Pons (tissue), 1 donor: ENCODE data around the gene RASSF9.
A peak's percentile ranks its signal among the peaks of the same experiment; 100 is the strongest.

Experiments
- DNase-seq: peaks from one replicate; pipeline ENCODE4 v3.0.0-alpha.2; 2016; ENCODE audit warnings: low spot score

The RASSF9 gene

GRCh38 chr12:85836197-85837090 is at the start of gene RASSF9:
RASSF9 (minus strand) TSS chr12:85836409; CDS start chr12:85836201, 208 bp downstream.
- peak; percentile 18 for DNase-seq

- DNase-seq, result no peak
Measured at GRCh38 chr12:85883763-85884162, 47.6 kb upstream of the RASSF9 start.

GRCh38 chr12:85877459-85877858 is 41.2 kb upstream of the RASSF9 start:
- DNase-seq, result no peak

DNA sequence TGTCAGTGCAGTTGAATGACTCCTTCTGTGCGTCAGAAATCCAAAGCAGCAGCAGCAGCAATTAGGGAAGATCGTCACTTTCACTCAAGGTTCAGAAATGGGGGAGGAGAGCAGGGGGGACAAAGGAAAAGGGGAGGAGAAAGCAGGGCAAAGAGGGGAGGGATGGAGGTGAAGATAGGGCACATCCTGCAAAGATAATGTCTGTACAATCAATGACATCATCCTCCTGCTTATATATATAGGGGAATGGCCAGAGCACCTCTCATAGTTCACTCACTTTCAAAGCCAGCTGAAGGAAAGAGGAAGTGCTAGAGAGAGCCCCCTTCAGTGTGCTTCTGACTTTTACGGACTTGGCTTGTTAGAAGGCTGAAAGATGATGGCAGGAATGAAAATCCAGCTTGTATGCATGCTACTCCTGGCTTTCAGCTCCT is 37.8 kb upstream of the RASSF9 start, which contains the start of gene NTS:
NTS (plus strand) TSS at position 265 of the 431 bp plus-strand sequence; CDS start at position 374, 109 bp downstream.
- DNase-seq, result no peak

GRCh38 chr12:85872497-85873091 is 36.4 kb upstream of the RASSF9 start:
- DNase-seq, result peak; percentile 72

DNA sequence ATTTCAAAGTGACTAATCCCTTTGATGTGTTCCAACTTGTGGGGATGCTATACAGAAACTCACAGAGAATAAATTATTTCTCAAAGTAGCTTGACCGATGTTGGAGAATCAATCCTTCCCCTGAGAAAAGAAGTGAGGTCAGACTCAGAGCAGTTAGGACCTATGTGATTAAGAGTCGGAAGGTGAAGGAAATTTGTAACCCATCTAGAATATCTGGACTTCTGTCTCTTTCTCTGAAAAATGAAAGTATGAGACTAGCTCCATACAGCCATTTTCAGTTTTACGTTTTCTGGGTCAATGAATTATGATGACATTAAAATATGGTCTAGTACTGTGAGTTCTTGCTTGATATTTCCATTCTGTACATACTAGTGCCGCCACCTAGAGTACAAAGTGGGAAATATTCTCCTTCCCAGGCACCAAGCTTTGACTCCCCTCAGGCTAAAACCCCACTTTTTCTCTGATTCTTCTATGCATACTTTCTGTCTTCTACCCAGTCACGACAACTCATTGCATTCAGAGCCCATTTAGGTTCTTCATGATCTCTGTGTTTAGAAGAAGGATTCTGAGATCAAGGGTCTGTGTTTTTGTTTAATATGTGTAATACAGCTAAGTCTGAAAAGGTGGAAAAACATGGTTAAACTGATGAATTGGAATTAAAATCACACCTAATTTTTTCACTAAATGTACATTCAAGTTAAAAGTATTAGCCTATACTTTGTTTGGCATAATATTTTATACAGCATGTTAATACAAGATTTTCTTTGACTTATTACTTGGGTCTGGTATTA is 31.0 kb upstream of the RASSF9 start:
- DNase-seq, result peak; percentile 71

- no peak for DNase-seq
Measured at GRCh38 chr12:85865890-85866289, 29.7 kb upstream of the RASSF9 start.

DNA sequence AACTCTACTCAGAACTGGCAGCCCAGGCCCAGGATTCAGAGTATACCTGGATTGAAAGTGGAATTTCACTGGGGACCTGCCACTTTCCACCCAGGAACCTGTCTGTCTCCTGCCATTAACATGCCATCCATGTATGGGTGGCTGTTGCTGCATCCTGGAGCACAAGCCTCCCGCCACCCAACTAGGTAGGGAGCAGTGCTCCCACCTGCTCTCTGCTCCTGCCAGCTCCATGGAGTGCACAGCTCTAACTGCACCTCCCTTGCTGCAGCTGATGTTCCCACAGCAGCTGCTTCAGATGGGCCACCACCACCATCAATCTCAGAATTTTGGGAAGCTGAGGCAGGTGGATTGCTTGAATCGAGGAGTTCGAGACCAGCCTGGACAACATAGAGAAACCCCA is 20.8 kb upstream of the RASSF9 start:
- DNase-seq, result no peak

DNA sequence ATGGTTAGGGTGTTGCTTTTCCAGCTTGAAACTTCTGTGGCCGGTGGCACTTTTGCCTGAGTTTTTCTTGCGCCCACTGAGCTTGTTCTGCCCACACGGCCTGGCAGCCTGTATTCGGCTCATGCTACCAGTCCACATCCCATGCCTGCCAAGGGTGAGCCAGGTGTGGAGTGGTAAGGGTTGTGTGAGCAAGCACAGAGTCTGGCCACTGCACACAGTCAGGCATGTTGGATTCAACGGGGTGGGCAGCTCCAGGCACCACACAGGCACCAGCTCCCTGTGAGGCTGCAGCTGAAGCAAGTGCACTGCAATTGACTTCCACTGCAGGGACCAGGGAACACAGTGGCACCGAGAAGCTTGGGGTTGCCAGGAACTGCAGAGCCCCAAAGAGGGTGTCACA is 19.1 kb upstream of the RASSF9 start:
- DNase-seq, result no peak

DNA sequence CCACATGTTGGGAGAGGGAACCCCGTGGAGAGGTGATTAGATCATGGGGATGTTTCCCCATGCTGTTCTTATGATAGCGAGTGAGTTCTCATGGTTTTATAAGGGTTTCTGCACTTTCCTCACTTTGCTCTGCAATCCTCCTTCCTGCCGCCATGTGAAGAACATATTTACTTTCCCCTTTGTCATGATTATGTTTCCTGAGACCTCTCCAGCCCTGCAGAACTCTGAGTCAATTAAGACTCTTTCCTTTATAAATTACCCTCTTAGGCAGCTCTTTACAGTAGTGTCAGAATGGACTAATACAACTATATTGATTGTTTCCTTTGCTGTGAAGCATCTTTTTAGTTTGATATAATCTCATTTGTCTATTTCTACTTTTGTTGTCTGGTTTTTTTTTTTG is 13.1 kb upstream of the RASSF9 start:
- no peak for DNase-seq

GRCh38 chr12:85843606-85844310 is 7.5 kb upstream of the RASSF9 start:
- no peak for DNase-seq

GRCh38 chr12:85835426-85836196 is 598 bp downstream of the RASSF9 start:
- peak; percentile 11 for DNase-seq

GRCh38 chr12:85834378-85834777 is 1.8 kb downstream of the RASSF9 start:
- DNase-seq, result no peak

DNA sequence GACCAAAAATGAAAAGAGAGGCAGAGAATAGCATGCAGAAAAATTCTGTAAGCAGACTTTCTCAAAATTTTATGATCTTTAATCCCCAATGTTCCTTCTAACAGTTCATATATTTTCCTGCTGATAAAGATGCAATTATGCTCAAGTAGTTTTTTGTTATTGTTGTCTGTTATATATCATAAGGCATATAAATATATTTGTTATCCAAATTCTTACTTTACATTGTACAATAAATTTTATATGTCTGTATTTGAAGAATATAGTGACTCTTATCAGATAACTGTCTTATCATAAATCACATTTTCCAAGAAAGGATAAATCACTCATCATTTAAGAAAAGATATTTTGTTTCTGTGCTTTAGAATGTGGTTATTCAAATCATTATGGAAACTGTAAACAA is 2.6 kb downstream of the RASSF9 start:
- no peak for DNase-seq

DNA sequence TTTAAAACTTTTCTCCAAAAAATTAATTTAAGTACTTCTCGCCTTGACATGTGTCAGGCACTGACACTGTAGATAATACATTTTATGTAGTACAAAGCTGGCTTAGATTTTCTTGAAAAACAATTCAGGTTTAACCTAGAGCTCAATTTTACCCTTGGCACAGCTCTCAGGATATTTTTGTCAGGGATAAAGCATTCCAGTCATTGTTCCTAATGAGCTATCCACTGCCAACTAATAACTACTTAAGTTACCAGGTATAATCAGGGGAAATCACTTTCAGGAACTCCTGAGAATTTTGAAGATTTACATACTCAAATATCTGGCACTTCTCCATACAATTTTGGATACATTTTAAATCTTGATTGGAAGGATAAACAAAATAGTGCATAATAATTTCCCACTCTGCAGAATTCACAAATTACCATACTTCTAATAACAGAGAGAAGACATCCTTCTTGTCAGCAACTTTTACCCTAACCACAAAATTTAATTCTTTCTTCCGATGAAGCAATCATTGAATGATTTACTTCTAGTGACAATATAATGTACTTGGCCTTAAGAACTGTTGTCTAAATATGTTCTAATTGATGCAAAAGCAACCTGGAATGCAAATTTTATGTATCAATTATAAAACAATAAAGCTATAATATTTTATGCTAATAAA is 4.8 kb downstream of the RASSF9 start:
- DNase-seq, result no peak

- no peak for DNase-seq
Measured at GRCh38 chr12:85829391-85829790, 6.8 kb downstream of the RASSF9 start.

GRCh38 chr12:85828576-85828975 is 7.6 kb downstream of the RASSF9 start:
- DNase-seq, result no peak

GRCh38 chr12:85825746-85826145 is 10.5 kb downstream of the RASSF9 start:
- no peak for DNase-seq

DNA sequence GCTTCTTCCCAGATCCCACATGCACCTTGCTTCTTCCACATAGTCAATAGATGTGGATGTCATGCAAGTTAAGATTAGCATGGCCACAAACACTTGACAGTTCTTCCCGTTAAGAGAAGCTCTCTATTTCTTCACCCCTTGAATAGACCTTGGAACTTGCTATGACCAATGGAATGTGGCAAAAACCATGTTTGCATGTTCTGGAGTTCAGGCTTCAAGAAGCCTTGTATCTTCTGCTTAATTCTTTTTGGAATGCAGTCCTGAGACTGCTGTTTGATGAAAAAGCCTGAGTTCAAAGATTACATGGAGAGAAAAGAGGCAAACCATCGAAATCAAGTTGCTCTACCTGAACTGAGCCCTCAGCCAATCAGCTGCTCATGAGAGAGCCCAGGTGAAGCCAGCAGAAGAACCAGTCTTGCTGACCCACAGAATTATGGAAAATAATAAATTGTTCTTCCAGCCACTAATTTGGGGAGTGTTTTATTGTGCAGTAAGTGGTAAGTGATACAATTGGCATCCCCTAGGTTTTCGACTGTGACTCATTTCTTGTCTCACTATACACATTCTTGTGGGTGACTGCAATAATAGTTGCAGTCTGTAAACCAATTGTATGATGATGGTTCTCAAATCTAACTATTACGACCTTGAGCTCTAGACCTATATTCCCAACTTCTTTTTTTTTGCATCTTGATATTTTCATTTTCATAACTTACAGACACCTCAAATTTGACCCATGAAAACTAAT is 12.6 kb downstream of the RASSF9 start:
- no peak for DNase-seq

GRCh38 chr12:85821759-85822158 is 14.4 kb downstream of the RASSF9 start:
- DNase-seq, result no peak
